Lower lobe of right lung (tissue), 2 donors: ENCODE measurements around the gene C2orf49. TPM values are rescaled to one million over a fixed set of nuclear protein-coding genes. Genes with fewer than 3 reads are reported as not detected.

ENCODE experiments used
- ATAC-seq, 2 donors: fragments of 200-7000 bp; cut with Tn5 transposase; one replicate each; pipeline ENCODE4 v1.9.1; 2020 to 2022; ENCODE audit warnings: mild to moderate bottlenecking in 2 of 2, moderate library complexity in 2 of 2
- DNase-seq: peaks from one replicate; pipeline ENCODE4 v3.0.0-alpha.2; 2020
- H3K27ac ChIP-seq: fragments of 200-600 bp; one replicate; pipeline ENCODE4 v1.8.0; 2022
- H3K27me3 ChIP-seq: fragments of 200-600 bp; one replicate; pipeline ENCODE4 v1.8.0; 2022; ENCODE audit warnings: low read depth
- H3K36me3 ChIP-seq: fragments of 200-600 bp; one replicate; pipeline ENCODE4 v1.8.0; 2022; ENCODE audit warnings: mild to moderate bottlenecking
- H3K4me1 ChIP-seq: fragments of 200-600 bp; one replicate; pipeline ENCODE4 v1.8.0; 2022
- H3K4me3 ChIP-seq: fragments of 200-600 bp; one replicate; pipeline ENCODE4 v1.8.0; 2022; ENCODE audit warnings: mild to moderate bottlenecking
- H3K9me3 ChIP-seq: fragments of 200-600 bp; one replicate; pipeline ENCODE4 v1.8.0; 2022
- CTCF ChIP-seq: fragments of 200-600 bp; IDR thresholded peaks from one replicate; pipeline ENCODE4 v1.8.0; 2022; ENCODE audit warnings: antibody characterized with exemption, mild to moderate bottlenecking
- intact Hi-C: fragments of 100-400 bp; cut with DNase I; formaldehyde crosslinking; loops from one replicate; pipeline ENCODE4 v1.11.0; 2022
- long read RNA-seq: library from polyadenylated mRNA; unstranded; transcript quantifications from one replicate; pipeline ENCODE4 v2.0.0, GENCODE V29; 2021
- total RNA-seq: library from RNA; stranded (reverse); fragmentation: NEBNext Ultra II Directional; extraction: Animal tissue kit (Norgen Biotek cat#: 25700); gene quantifications from one replicate; pipeline ENCODE4 v1.2.1, GENCODE V29; 2021
- donor health status: DM: no; HTN: yes; CAD: no; lungs with severe emphysema.

The C2orf49 gene
- 18.3 TPM for total RNA-seq
- long read RNA-seq, full-length matches to known transcripts, result 22 of 31 reads
- long read RNA-seq, partial matches to known transcripts, result 3 of 31 reads
- long read RNA-seq, other reads (novel, unspliced or antisense), result 6 of 31 reads

GRCh38 chr2:105337122-105338019, at the start of gene C2orf49:
TSS of gene C2orf49 (plus strand) at chr2:105337540. CDS start at chr2:105337588, 48 bp downstream.
- H3K27me3 ChIP-seq, result no peaks in the 10 kb centered on the region
- DNase-seq, result peak; percentile 91
- H3K4me1 ChIP-seq, result peaks cover 18% of the 10 kb centered on the region
- TF ChIP-seq CTCF, result no peak
- H3K36me3 ChIP-seq, result peaks cover 24% of the 10 kb centered on the region
- H3K27ac ChIP-seq, result peak within 1 kb of the TSS; percentile 96
- intact Hi-C loops, result no loop called here
- no peaks in the 10 kb centered on the region for H3K9me3 ChIP-seq
- H3K4me3 ChIP-seq, result peak within 1 kb of the TSS; percentile 67
- peak; percentile 95 to 98 for ATAC-seq

GRCh38 chr2:105287692-105288091, 49.6 kb upstream of the C2orf49 start:
- intact Hi-C loops, result no loop called here
- Histone ChIP-seq H3K27me3 (no peaks in the 10 kb centered on the region), H3K4me3 (no peak overlapping the region), H3K27ac (no peak overlapping the region), H3K4me1 (no peaks in the 10 kb centered on the region), H3K9me3 (no peaks in the 10 kb centered on the region), H3K36me3 (peaks cover 89% of the 10 kb centered on the region)
- no peak for ATAC-seq
- DNase-seq, result no peak
- peak; percentile 34 for TF ChIP-seq CTCF

GRCh38 chr2:105288133-105288532, 49.2 kb upstream of the C2orf49 start:
- Histone ChIP-seq H3K27ac (no peak overlapping the region), H3K27me3 (no peaks in the 10 kb centered on the region), H3K4me3 (no peak overlapping the region), H3K36me3 (peaks cover 89% of the 10 kb centered on the region), H3K4me1 (no peaks in the 10 kb centered on the region), H3K9me3 (no peaks in the 10 kb centered on the region)
- intact Hi-C loops, result no loop called here
- DNase-seq (no peak), ATAC-seq (peak in 1 of 2 donors; percentile 9)
- TF ChIP-seq CTCF, result no peak

- peaks cover 90% of the 10 kb centered on the region for H3K36me3 ChIP-seq
- intact Hi-C loops, result no loop called here
These were observed 46.2 kb upstream of the C2orf49 start for GRCh38 chr2:105290981-105291660.

More at GRCh38 chr2:105290981-105291660, 46.2 kb upstream of the C2orf49 start:
- Histone ChIP-seq H3K27me3 (no peaks in the 10 kb centered on the region), H3K27ac (no peak overlapping the region), H3K9me3 (no peaks in the 10 kb centered on the region), H3K4me3 (no peak overlapping the region), H3K4me1 (no peaks in the 10 kb centered on the region)
- no peak for TF ChIP-seq CTCF
- DNase-seq (no peak), ATAC-seq (no peak)
